ENCODE results near the gene PMPCA.

DNA sequence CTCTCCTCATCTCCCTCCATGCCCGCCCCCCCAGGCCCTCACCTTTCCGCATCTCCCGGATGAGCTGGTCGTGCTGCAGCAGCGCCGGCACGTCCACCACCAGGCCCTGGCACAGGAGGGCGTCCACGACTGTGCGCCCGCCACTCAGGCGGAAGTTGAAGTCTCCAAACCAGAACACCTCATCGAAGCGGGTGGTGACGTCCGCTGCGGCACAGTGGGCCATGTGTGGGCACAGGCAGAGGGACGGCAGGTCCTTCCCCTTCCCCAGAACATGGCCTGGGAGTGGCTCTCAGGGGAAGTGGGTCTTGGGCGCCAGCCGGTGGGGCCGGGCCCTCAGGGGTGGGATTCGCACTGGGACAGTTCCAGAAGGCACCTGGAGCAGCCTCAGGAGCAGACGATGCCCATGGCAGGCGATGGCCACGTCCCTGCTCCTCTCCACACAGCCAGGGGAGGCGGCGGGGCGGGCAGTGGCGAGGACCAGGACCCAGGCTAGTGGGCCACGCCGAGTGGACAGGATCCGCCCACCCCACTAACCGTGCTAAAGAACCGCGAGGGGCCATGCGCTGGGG is 21.4 kb downstream of the PMPCA start:
- TF ChIP-seq, protein P1, sequence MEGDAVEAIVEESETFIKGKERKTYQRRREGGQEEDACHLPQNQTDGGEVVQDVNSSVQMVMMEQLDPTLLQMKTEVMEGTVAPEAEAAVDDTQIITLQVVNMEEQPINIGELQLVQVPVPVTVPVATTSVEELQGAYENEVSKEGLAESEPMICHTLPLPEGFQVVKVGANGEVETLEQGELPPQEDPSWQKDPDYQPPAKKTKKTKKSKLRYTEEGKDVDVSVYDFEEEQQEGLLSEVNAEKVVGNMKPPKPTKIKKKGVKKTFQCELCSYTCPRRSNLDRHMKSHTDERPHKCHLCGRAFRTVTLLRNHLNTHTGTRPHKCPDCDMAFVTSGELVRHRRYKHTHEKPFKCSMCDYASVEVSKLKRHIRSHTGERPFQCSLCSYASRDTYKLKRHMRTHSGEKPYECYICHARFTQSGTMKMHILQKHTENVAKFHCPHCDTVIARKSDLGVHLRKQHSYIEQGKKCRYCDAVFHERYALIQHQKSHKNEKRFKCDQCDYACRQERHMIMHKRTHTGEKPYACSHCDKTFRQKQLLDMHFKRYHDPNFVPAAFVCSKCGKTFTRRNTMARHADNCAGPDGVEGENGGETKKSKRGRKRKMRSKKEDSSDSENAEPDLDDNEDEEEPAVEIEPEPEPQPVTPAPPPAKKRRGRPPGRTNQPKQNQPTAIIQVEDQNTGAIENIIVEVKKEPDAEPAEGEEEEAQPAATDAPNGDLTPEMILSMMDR (conservative IDR thresholded peaks at IDR 0.05; ENCODE audit: low read depth in 2 of 2): no peak
- TF ChIP-seq EZH2 (IDR thresholded peaks at IDR 0.05; ENCODE audit: low read depth, unreplicated experiment) (no peak), EZH2phosphoT487 (IDR thresholded peaks at IDR 0.05; ENCODE audit: unreplicated experiment) (no peak), ZNF331 (CRISPR knock-in tag; IDR thresholded peaks at IDR 0.05; ENCODE audit: low read depth) (no peak), POLR2AphosphoS5 (IDR thresholded peaks at IDR 0.05; ENCODE audit: low read depth) (no peak), CREB1 (CRISPR knock-in tag; IDR thresholded peaks at IDR 0.05; ENCODE audit: low read depth) (no peak), JUNB (IDR thresholded peaks at IDR 0.05; ENCODE audit: unreplicated experiment) (no peak)
- TF ChIP-seq, protein P2, sequence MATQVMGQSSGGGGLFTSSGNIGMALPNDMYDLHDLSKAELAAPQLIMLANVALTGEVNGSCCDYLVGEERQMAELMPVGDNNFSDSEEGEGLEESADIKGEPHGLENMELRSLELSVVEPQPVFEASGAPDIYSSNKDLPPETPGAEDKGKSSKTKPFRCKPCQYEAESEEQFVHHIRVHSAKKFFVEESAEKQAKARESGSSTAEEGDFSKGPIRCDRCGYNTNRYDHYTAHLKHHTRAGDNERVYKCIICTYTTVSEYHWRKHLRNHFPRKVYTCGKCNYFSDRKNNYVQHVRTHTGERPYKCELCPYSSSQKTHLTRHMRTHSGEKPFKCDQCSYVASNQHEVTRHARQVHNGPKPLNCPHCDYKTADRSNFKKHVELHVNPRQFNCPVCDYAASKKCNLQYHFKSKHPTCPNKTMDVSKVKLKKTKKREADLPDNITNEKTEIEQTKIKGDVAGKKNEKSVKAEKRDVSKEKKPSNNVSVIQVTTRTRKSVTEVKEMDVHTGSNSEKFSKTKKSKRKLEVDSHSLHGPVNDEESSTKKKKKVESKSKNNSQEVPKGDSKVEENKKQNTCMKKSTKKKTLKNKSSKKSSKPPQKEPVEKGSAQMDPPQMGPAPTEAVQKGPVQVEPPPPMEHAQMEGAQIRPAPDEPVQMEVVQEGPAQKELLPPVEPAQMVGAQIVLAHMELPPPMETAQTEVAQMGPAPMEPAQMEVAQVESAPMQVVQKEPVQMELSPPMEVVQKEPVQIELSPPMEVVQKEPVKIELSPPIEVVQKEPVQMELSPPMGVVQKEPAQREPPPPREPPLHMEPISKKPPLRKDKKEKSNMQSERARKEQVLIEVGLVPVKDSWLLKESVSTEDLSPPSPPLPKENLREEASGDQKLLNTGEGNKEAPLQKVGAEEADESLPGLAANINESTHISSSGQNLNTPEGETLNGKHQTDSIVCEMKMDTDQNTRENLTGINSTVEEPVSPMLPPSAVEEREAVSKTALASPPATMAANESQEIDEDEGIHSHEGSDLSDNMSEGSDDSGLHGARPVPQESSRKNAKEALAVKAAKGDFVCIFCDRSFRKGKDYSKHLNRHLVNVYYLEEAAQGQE (IDR thresholded peaks at IDR 0.05; ENCODE audit: unreplicated experiment): no peak

Data from GM23338 (cell line).